ENCODE measurements around the gene NAA80. TPM values are rescaled to one million over a fixed set of nuclear protein-coding genes. Genes with fewer than 3 reads are reported as not detected.
A peak's percentile ranks its signal among the peaks of the same experiment; 100 is the strongest.

The NAA80 gene
- total and polyA plus RNA-seq, 7 experiments from 2014 or later: 13.7 to 44.9 (median 30.7) TPM

DNA sequence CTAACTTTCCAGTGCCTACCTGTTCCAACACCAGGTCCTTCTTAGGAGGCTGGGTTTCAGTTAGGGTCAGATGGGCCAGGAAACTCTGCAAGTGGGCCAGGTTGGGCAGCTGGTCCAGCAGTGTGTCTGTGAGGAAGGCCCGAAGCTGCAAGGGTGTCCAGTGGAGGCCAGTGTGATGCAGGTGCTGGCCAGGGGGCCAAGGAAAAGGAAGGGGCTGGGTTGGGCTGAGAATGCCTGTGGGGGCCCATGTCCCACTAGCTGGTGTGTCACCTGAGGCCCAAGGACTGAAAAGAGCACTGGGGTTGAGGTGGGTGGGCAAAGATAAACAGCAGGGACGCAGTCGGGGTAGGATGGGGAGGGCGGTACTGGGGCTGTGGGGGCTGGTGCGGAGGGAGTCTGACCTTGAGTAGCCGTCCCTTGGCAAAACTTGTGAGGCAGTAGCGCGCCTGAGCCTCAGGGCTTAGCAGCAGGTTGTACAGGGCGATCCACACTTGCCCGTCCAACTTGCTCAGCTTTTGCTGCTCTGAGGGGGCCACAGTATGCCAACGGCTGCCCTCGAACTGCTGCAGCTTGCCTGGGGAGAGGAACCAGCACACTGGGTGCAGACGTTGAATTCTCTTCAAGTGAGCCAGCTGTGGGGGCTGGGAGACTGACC, 42.9 kb upstream of the NAA80 start:
- H3K36me3 ChIP-seq (ENCODE audit: control insufficient read depth in 2 of 3, insufficient read depth in 3 of 3, low read length in 3 of 3): peaks cover 0 to 4% (median 0%) of the 10 kb centered on the region in 3 experiments
- no peak for DNase-seq
- Mint-ChIP-seq H3K36me3 (peaks cover 0 to 20% (median 0%) of the 10 kb centered on the region in 5 donors), H3K4me3 (peak overlapping the region in 6 of 10 donors; percentile 12 to 80 (median 46)), H3K9me3 (peaks cover 0 to 3% (median 0%) of the 10 kb centered on the region in 11 donors), H3K27ac (peak overlapping the region in 6 of 9 donors; percentile 78 to 96 (median 92)), H3K27me3 (peaks cover 0 to 3% (median 0%) of the 10 kb centered on the region in 5 donors), H3K4me1 (peaks cover 18 to 62% (median 46%) of the 10 kb centered on the region in 7 donors)
- H3K27ac ChIP-seq (ENCODE audit: low read depth, low read length): peak overlapping the region; percentile 69
- no peaks in the 10 kb centered on the region for H3K9me3 ChIP-seq (ENCODE audit: control insufficient read depth in 2 of 3, low read length in 3 of 3)
- peaks cover 14 to 42% of the 10 kb centered on the region in 2 donors for H3K4me1 ChIP-seq (ENCODE audit: control insufficient read depth in 2 of 2, insufficient read depth in 2 of 2, low read length in 2 of 2)
- no peak overlapping the region for H3K4me3 ChIP-seq (ENCODE audit: low read length)
- intact Hi-C loops (cut with micrococcal nuclease): loop anchor here in 1 of 2 donors (2.0 to 5.0 kb wide), 2 partner anchors 231 to 1330 kb away; partner anchors contain the start of gene TEX264
- H3K27me3 ChIP-seq (ENCODE audit: control insufficient read depth in 2 of 2, insufficient read depth in 2 of 2, low read length in 2 of 2): no peaks in the 10 kb centered on the region
- ATAC-seq: no peak
- ChIA-PET POLR2A (interaction anchor here (0.9 to 34.0 kb wide), 3 partner anchors 7 to 43 kb away, joined by 3 to 656 read pairs (median 656); partner anchors contain the start of genes CYB561D2, HYAL2, HYAL3 and NAA80), CTCF (interaction anchor here (1.3 kb wide), 1 partner anchor 11 kb away, joined by 3 read pairs; no protein-coding TSS in a partner anchor)

DNA sequence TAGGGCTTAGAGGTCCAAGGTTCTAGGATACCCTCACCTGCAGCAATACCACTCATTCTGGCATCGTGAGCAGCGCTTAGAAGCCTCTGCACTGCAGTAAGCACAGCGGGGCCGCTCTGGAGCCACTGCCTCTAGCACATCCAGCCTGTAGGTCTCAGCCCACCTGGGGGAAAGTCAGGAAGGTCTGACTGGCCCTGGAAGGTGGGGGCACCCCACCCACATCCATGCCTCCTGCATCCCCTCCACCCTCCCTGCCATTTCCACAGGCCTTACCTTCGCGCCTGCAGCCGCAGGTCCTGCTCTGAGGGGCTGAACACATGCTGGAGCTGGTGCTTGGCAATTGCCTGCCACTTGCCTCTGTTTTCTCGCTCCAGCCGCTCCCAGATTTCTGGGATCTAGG, 42.3 kb upstream of the NAA80 start:
- no peaks in the 10 kb centered on the region for H3K9me3 ChIP-seq (ENCODE audit: control insufficient read depth in 2 of 3, low read length in 3 of 3)
- no peak overlapping the region for H3K4me3 ChIP-seq (ENCODE audit: low read length)
- peaks cover 0 to 22% (median 0%) of the 10 kb centered on the region in 5 donors for H3K36me3 Mint-ChIP-seq
- peaks cover 20 to 63% (median 47%) of the 10 kb centered on the region in 7 donors for H3K4me1 Mint-ChIP-seq
- peak overlapping the region; percentile 69 for H3K27ac ChIP-seq (ENCODE audit: low read depth, low read length)
- H3K4me1 ChIP-seq (ENCODE audit: control insufficient read depth in 2 of 2, insufficient read depth in 2 of 2, low read length in 2 of 2): peaks cover 14 to 45% of the 10 kb centered on the region in 2 donors
- no peaks in the 10 kb centered on the region for H3K27me3 ChIP-seq (ENCODE audit: control insufficient read depth in 2 of 2, insufficient read depth in 2 of 2, low read length in 2 of 2)
- CTCF ChIA-PET: interaction anchor here (1.3 to 1.6 kb wide), 3 partner anchors 8 to 270 kb away, joined by 3 to 10 read pairs (median 4); partner anchors contain the start of genes CISH, CYB561D2 and NPRL2
- intact Hi-C loops (cut with micrococcal nuclease): loop anchor here in 1 of 2 donors (2.0 to 5.0 kb wide), 2 partner anchors 231 to 1331 kb away; partner anchors contain the start of gene TEX264
- DNase-seq: no peak
- H3K9me3 Mint-ChIP-seq: peaks cover 0 to 3% (median 0%) of the 10 kb centered on the region in 11 donors
- POLR2A ChIA-PET: interaction anchor here (1.4 to 34.0 kb wide), 3 partner anchors 15 to 42 kb away, joined by 5 to 656 read pairs (median 11); partner anchors contain the start of genes CYB561D2, HYAL2, HYAL3 and NAA80
- no peak for ATAC-seq
- H3K27ac Mint-ChIP-seq: peak overlapping the region in 7 of 9 donors; percentile 78 to 96 (median 92)
- H3K27me3 Mint-ChIP-seq: peaks cover 0 to 3% (median 0%) of the 10 kb centered on the region in 5 donors
- H3K36me3 ChIP-seq (ENCODE audit: control insufficient read depth in 2 of 3, insufficient read depth in 3 of 3, low read length in 3 of 3): peaks cover 0 to 7% (median 0%) of the 10 kb centered on the region in 3 experiments
- H3K4me3 Mint-ChIP-seq: peak overlapping the region; percentile 61 to 96 (median 86)

- CTCF ChIA-PET: interaction anchor here (1.3 to 1.6 kb wide), 3 partner anchors 9 to 271 kb away, joined by 3 to 10 read pairs (median 4); partner anchors contain the start of genes CISH, CYB561D2 and NPRL2
- H3K4me1 ChIP-seq (ENCODE audit: control insufficient read depth in 2 of 2, insufficient read depth in 2 of 2, low read length in 2 of 2): peaks cover 22 to 49% of the 10 kb centered on the region in 2 donors
- peaks cover 0 to 7% (median 0%) of the 10 kb centered on the region in 3 experiments for H3K36me3 ChIP-seq (ENCODE audit: control insufficient read depth in 2 of 3, insufficient read depth in 3 of 3, low read length in 3 of 3)
- DNase-seq (peak; percentile 29 to 80 (median 46)), ATAC-seq (peak; percentile 17)
- Mint-ChIP-seq H3K4me1 (peaks cover 24 to 64% (median 47%) of the 10 kb centered on the region in 7 donors), H3K27ac (peak within 1 kb of the TSS; percentile 89 to 97 (median 96)), H3K36me3 (peaks cover 0 to 27% (median 0%) of the 10 kb centered on the region in 5 donors), H3K9me3 (peaks cover 0 to 3% (median 0%) of the 10 kb centered on the region in 11 donors), H3K4me3 (peak within 1 kb of the TSS; percentile 82 to 97 (median 95)), H3K27me3 (peaks cover 0 to 3% (median 0%) of the 10 kb centered on the region in 5 donors)
- intact Hi-C loops (cut with micrococcal nuclease): loop anchor here in 1 of 2 donors (2.0 to 5.0 kb wide), 2 partner anchors 232 to 1332 kb away; partner anchors contain the start of gene TEX264
- peak within 1 kb of the TSS; percentile 83 for H3K4me3 ChIP-seq (ENCODE audit: low read length)
- POLR2A ChIA-PET: interaction anchor here (0.7 to 34.0 kb wide), 9 partner anchors 16 to 262 kb away, joined by 3 to 656 read pairs (median 3); partner anchors contain the start of genes C3orf18, CYB561D2, GNAI2 and HEMK1
- H3K27ac ChIP-seq (ENCODE audit: low read depth, low read length): peak within 1 kb of the TSS; percentile 69
- no peaks in the 10 kb centered on the region for H3K27me3 ChIP-seq (ENCODE audit: control insufficient read depth in 2 of 2, insufficient read depth in 2 of 2, low read length in 2 of 2)
- no peaks in the 10 kb centered on the region for H3K9me3 ChIP-seq (ENCODE audit: control insufficient read depth in 2 of 3, low read length in 3 of 3)
Measured at GRCh38 chr3:50340448-50341329, 41.5 kb upstream of the NAA80 start, which contains the start of gene RASSF1. Gene RASSF1, minus strand, starts transcription at chr3:50340836. Its CDS starts 31 bp downstream, at chr3:50340805.

- intact Hi-C loops (cut with micrococcal nuclease): loop anchor here in 1 of 2 donors (2.0 to 5.0 kb wide), 2 partner anchors 233 to 1332 kb away; partner anchors contain the start of gene TEX264
- Histone ChIP-seq H3K4me3 (ENCODE audit: low read length) (peak overlapping the region; percentile 83), H3K27me3 (ENCODE audit: control insufficient read depth in 2 of 2, insufficient read depth in 2 of 2, low read length in 2 of 2) (no peaks in the 10 kb centered on the region), H3K27ac (ENCODE audit: low read depth, low read length) (peak overlapping the region; percentile 69), H3K9me3 (ENCODE audit: control insufficient read depth in 2 of 3, low read length in 3 of 3) (no peaks in the 10 kb centered on the region), H3K4me1 (ENCODE audit: control insufficient read depth in 2 of 2, insufficient read depth in 2 of 2, low read length in 2 of 2) (peaks cover 23 to 44% of the 10 kb centered on the region in 2 donors), H3K36me3 (ENCODE audit: control insufficient read depth in 2 of 3, insufficient read depth in 3 of 3, low read length in 3 of 3) (peaks cover 0 to 7% (median 0%) of the 10 kb centered on the region in 3 experiments)
- Mint-ChIP-seq H3K9me3 (peaks cover 0 to 3% (median 0%) of the 10 kb centered on the region in 11 donors), H3K27ac (peak overlapping the region; percentile 89 to 97 (median 96)), H3K4me1 (peaks cover 24 to 66% (median 51%) of the 10 kb centered on the region in 7 donors), H3K27me3 (peaks cover 0 to 3% (median 0%) of the 10 kb centered on the region in 5 donors), H3K36me3 (peaks cover 0 to 30% (median 0%) of the 10 kb centered on the region in 5 donors), H3K4me3 (peak overlapping the region; percentile 82 to 97 (median 95))
- ChIA-PET CTCF (interaction anchor here (1.5 to 1.6 kb wide), 2 partner anchors 10 to 272 kb away, joined by 4 to 10 read pairs; partner anchors contain the start of genes CISH, CYB561D2 and NPRL2), POLR2A (interaction anchor here (0.9 to 34.0 kb wide), 9 partner anchors 12 to 262 kb away, joined by 3 to 656 read pairs (median 5); partner anchors contain the start of genes C3orf18, CYB561D2, GNAI2 and HEMK1)
- ATAC-seq (no peak), DNase-seq (no peak)
Measured at GRCh38 chr3:50340147-50340447, 40.9 kb upstream of the NAA80 start.

- H3K4me1 Mint-ChIP-seq: peaks cover 24 to 69% (median 55%) of the 10 kb centered on the region in 7 donors
- DNase-seq (no peak), ATAC-seq (no peak)
- H3K9me3 Mint-ChIP-seq: peaks cover 0 to 3% (median 0%) of the 10 kb centered on the region in 11 donors
- Histone ChIP-seq H3K4me1 (ENCODE audit: control insufficient read depth in 2 of 2, insufficient read depth in 2 of 2, low read length in 2 of 2) (peaks cover 27 to 45% of the 10 kb centered on the region in 2 donors), H3K4me3 (ENCODE audit: low read length) (peak overlapping the region; percentile 83), H3K9me3 (ENCODE audit: control insufficient read depth in 2 of 3, low read length in 3 of 3) (no peaks in the 10 kb centered on the region), H3K36me3 (ENCODE audit: control insufficient read depth in 2 of 3, insufficient read depth in 3 of 3, low read length in 3 of 3) (peaks cover 0 to 10% (median 0%) of the 10 kb centered on the region in 3 experiments), H3K27me3 (ENCODE audit: control insufficient read depth in 2 of 2, insufficient read depth in 2 of 2, low read length in 2 of 2) (no peaks in the 10 kb centered on the region), H3K27ac (ENCODE audit: low read depth, low read length) (peak overlapping the region; percentile 69)
- peak overlapping the region; percentile 82 to 97 (median 95) for H3K4me3 Mint-ChIP-seq
- intact Hi-C loops (cut with micrococcal nuclease): loop anchor here in 1 of 2 donors (2.0 to 5.0 kb wide), 2 partner anchors 233 to 1333 kb away; partner anchors contain the start of gene TEX264
- CTCF ChIA-PET: interaction anchor here (1.6 kb wide), 1 partner anchor 272 kb away, joined by 4 read pairs; the partner anchor contains the start of gene CISH
- peaks cover 0 to 30% (median 0%) of the 10 kb centered on the region in 5 donors for H3K36me3 Mint-ChIP-seq
- POLR2A ChIA-PET: interaction anchor here (0.9 to 34.0 kb wide), 8 partner anchors 12 to 263 kb away, joined by 3 to 656 read pairs (median 4); partner anchors contain the start of genes C3orf18, CYB561D2, GNAI2 and HYAL3
- peak overlapping the region; percentile 89 to 97 (median 96) for H3K27ac Mint-ChIP-seq
- H3K27me3 Mint-ChIP-seq: peaks cover 0 to 3% (median 0%) of the 10 kb centered on the region in 5 donors
Measured at GRCh38 chr3:50339485-50340146, 40.4 kb upstream of the NAA80 start.
